ENCODE results near the gene PDGFB.
A peak's percentile ranks its signal among the peaks of the same experiment; 100 is the strongest.

Gene PDGFB

DNA sequence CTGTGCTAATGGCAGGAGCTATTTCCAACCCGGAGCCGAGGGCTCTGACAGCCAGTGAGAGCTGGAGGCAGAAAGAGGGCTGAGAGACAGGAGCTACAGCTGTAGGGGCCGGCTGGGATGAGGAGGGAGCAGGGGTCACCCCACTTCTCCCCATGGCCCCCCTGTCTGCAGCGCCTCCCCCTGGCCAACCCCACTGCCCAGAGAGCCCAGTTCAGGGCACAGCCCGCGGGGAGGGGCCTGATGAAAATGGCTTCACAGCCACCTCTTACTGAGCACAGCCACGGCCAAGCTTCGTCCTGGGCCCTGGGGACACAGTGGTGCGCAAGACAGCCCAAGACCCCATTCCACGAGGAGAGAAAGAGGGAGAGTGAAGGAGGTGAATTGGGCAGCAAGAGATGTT lies 46.7 kb upstream of the PDGFB start:
- WGBS: 93% methylated on average over 10 of the region's 10 CpGs
- Histone ChIP-seq H2BK12ac (ENCODE audit: low read length in 2 of 2) (peak overlapping the region; percentile 69 to 97), H3K36me3 (ENCODE audit: control insufficient read depth in 1 of 2, insufficient read depth in 2 of 2, low read depth in 1 of 2, low read length in 2 of 2) (no peaks in the 10 kb centered on the region), H3K4me3 (ENCODE audit: insufficient read depth in 1 of 2, low read depth in 1 of 2, low read length in 2 of 2) (peak overlapping the region in 1 of 2 experiments; percentile 3), H3K14ac (ENCODE audit: low read length in 2 of 2) (no peak overlapping the region), H3K4me2 (ENCODE audit: low read length, poor library complexity, severe bottlenecking) (no peak overlapping the region), H3K4ac (ENCODE audit: low read depth in 1 of 2, low read length in 2 of 2) (peak overlapping the region; percentile 27 to 55), H2AFZ (ENCODE audit: low read depth, low read length) (no peak overlapping the region), H3K23ac (ENCODE audit: low read length in 2 of 2) (no peak overlapping the region), H3K27ac (ENCODE audit: low read length, poor library complexity, severe bottlenecking) (peak overlapping the region; percentile 94), H4K91ac (ENCODE audit: low read length) (peak overlapping the region; percentile 90), H2AK5ac (ENCODE audit: low read length, severe bottlenecking) (peak overlapping the region; percentile 100), H3K18ac (ENCODE audit: low read depth in 1 of 2, low read length in 2 of 2) (peak overlapping the region; percentile 54 to 59), H3K79me1 (replicated peaks; ENCODE audit: low read length, poor library complexity, severe bottlenecking) (no peaks in the 10 kb centered on the region), H3K27me3 (ENCODE audit: control insufficient read depth in 1 of 2, insufficient read depth in 1 of 2, low read length in 2 of 2) (peaks cover 0 to 27% of the 10 kb centered on the region in 2 experiments), H2BK15ac (ENCODE audit: low read depth, poor library complexity, severe bottlenecking) (peak overlapping the region; percentile 70), H2BK120ac (ENCODE audit: low read depth, low read length) (peak overlapping the region; percentile 76), H3K9me3 (ENCODE audit: control insufficient read depth, low read length) (no peaks in the 10 kb centered on the region), H3K9ac (ENCODE audit: low read length) (no peak overlapping the region), H4K8ac (ENCODE audit: low read length) (peak overlapping the region; percentile 12), H2BK5ac (ENCODE audit: low read depth, low read length, poor library complexity, severe bottlenecking) (peak overlapping the region; percentile 85), H3K4me1 (ENCODE audit: control insufficient read depth, insufficient read depth, low read depth, low read length) (peaks cover 60% of the 10 kb centered on the region)
- DNase-seq: no peak

DNA sequence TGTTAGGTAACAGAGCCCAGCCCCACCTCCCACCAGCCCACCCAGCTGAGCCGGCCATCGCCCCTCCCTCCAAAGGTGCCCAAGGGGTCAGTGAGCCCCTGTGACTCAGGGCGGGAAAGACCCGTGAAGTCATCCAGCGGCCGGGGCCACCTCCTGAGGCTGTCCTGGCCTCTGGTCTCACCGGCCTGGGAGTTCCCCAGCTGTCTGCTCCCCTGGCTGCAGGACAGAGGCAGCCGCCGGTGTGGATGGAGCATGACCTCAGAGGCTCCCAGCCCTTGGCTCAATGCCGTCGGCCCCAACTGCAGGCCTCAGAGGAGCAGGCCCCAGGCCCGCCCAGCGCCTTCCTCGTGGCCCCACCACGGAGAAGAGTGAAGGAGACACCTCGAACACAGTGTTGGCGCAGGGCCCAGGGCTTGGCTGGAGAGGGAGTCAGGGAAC lies 46.0 kb upstream of the PDGFB start:
- H2AK5ac ChIP-seq (ENCODE audit: low read length, severe bottlenecking): peak overlapping the region; percentile 20
- 49% methylated on average over 17 of the region's 17 CpGs for WGBS
- H3K4me1 ChIP-seq (ENCODE audit: control insufficient read depth, insufficient read depth, low read depth, low read length): peaks cover 62% of the 10 kb centered on the region

DNA sequence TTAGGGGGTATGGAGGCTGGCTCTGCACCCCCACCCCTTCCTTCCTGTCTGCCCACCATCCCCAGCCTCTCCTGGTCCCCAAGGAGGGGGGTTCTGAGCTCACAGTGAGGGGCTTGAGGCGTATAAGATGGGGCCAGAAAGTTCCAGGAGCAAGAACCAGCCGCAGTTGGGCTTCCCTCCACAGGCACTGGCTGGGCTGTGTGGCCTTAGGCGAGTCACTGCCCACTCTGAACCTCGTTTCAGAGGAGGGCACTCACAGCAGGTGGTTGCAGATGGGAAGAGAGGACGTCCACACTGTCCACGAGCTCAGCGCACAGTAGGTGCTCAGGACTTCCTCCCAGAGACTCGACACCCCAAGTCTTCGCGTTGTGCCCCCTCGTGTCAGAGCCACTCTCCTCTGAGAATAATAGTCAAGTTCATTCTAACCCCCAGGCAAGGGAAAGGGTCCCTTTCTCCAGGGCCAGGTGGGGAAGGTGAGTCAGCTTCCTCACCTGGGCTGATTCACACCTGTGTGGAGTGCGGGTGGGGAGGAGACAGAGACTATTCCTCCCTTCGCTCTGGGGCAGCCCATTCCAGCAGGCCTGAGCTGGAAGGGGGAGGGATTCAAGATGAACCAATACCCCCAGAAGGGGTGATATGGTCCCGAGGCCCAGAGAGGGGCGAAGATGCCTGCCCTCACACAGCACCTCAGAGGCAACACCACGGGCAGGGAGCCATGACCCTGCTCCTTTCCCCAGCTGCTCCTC lies 45.4 kb upstream of the PDGFB start:
- Histone ChIP-seq H2BK5ac (ENCODE audit: low read depth, low read length, poor library complexity, severe bottlenecking) (peak overlapping the region; percentile 86), H3K4me2 (ENCODE audit: low read length, poor library complexity, severe bottlenecking) (peak overlapping the region; percentile 43), H4K8ac (ENCODE audit: low read length) (peak overlapping the region; percentile 77), H3K9me3 (ENCODE audit: control insufficient read depth, low read length) (peaks cover 2% of the 10 kb centered on the region), H3K4me1 (ENCODE audit: control insufficient read depth, insufficient read depth, low read depth, low read length) (peaks cover 62% of the 10 kb centered on the region), H2BK12ac (ENCODE audit: low read length in 2 of 2) (peak overlapping the region in 1 of 2 experiments; percentile 69), H2AK5ac (ENCODE audit: low read length, severe bottlenecking) (peak overlapping the region; percentile 20), H3K27me3 (ENCODE audit: control insufficient read depth in 1 of 2, insufficient read depth in 1 of 2, low read length in 2 of 2) (peaks cover 0 to 21% of the 10 kb centered on the region in 2 experiments), H4K91ac (ENCODE audit: low read length) (no peak overlapping the region), H3K27ac (ENCODE audit: low read length, poor library complexity, severe bottlenecking) (peak overlapping the region; percentile 94), H3K4me3 (ENCODE audit: insufficient read depth in 1 of 2, low read depth in 1 of 2, low read length in 2 of 2) (no peak overlapping the region), H3K23ac (ENCODE audit: low read length in 2 of 2) (no peak overlapping the region), H3K14ac (ENCODE audit: low read length in 2 of 2) (no peak overlapping the region), H3K4ac (ENCODE audit: low read depth in 1 of 2, low read length in 2 of 2) (peak overlapping the region in 1 of 2 experiments; percentile 54), H3K79me1 (replicated peaks; ENCODE audit: low read length, poor library complexity, severe bottlenecking) (no peaks in the 10 kb centered on the region), H2BK15ac (ENCODE audit: low read depth, poor library complexity, severe bottlenecking) (no peak overlapping the region), H3K9ac (ENCODE audit: low read length) (no peak overlapping the region), H3K36me3 (ENCODE audit: control insufficient read depth in 1 of 2, insufficient read depth in 2 of 2, low read depth in 1 of 2, low read length in 2 of 2) (no peaks in the 10 kb centered on the region), H2AFZ (ENCODE audit: low read depth, low read length) (no peak overlapping the region), H2BK120ac (ENCODE audit: low read depth, low read length) (peak overlapping the region; percentile 76), H3K18ac (ENCODE audit: low read depth in 1 of 2, low read length in 2 of 2) (peak overlapping the region; percentile 31 to 61)
- DNase-seq: no peak
- 88% methylated on average over 14 of the region's 16 CpGs for WGBS

More for the DNA sequence above, 46.0 kb upstream of the PDGFB start:
- Histone ChIP-seq H3K23ac (ENCODE audit: low read length in 2 of 2) (no peak overlapping the region), H2BK5ac (ENCODE audit: low read depth, low read length, poor library complexity, severe bottlenecking) (peak overlapping the region; percentile 86), H3K14ac (ENCODE audit: low read length in 2 of 2) (no peak overlapping the region), H3K79me1 (replicated peaks; ENCODE audit: low read length, poor library complexity, severe bottlenecking) (no peaks in the 10 kb centered on the region), H2BK12ac (ENCODE audit: low read length in 2 of 2) (peak overlapping the region; percentile 69 to 97), H4K8ac (ENCODE audit: low read length) (peak overlapping the region; percentile 77), H3K9ac (ENCODE audit: low read length) (no peak overlapping the region), H3K27ac (ENCODE audit: low read length, poor library complexity, severe bottlenecking) (peak overlapping the region; percentile 94), H3K4me3 (ENCODE audit: insufficient read depth in 1 of 2, low read depth in 1 of 2, low read length in 2 of 2) (no peak overlapping the region), H2BK120ac (ENCODE audit: low read depth, low read length) (peak overlapping the region; percentile 76), H3K9me3 (ENCODE audit: control insufficient read depth, low read length) (no peaks in the 10 kb centered on the region), H4K91ac (ENCODE audit: low read length) (peak overlapping the region; percentile 82), H3K4me2 (ENCODE audit: low read length, poor library complexity, severe bottlenecking) (no peak overlapping the region), H3K4ac (ENCODE audit: low read depth in 1 of 2, low read length in 2 of 2) (peak overlapping the region in 1 of 2 experiments; percentile 54), H3K36me3 (ENCODE audit: control insufficient read depth in 1 of 2, insufficient read depth in 2 of 2, low read depth in 1 of 2, low read length in 2 of 2) (no peaks in the 10 kb centered on the region), H3K27me3 (ENCODE audit: control insufficient read depth in 1 of 2, insufficient read depth in 1 of 2, low read length in 2 of 2) (peaks cover 0 to 21% of the 10 kb centered on the region in 2 experiments), H2BK15ac (ENCODE audit: low read depth, poor library complexity, severe bottlenecking) (peak overlapping the region; percentile 82), H3K18ac (ENCODE audit: low read depth in 1 of 2, low read length in 2 of 2) (peak overlapping the region; percentile 54 to 61), H2AFZ (ENCODE audit: low read depth, low read length) (no peak overlapping the region)
- peak; percentile 89 for DNase-seq

DNA sequence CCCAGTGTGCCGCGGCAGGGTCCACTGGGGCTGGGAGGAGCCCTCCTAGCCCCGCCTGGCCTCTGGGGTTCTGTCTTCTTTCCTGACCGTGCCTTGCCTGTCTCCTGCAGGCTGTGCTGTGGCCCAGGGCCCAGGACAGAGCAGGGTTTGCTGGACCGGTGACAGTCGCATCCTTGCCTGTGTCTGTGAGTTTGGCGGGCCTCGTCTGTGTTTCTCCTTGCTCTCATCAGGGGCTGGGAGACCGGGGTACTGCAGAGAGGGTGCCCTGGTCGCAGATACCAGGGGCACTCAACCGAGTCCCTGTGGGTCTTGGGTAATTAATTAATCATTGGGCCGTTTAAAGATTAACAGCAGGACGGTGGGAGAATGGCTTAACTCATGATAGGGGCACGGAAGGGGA lies 44.8 kb upstream of the PDGFB start:
- H2AFZ ChIP-seq (ENCODE audit: low read depth, low read length): no peak overlapping the region
- H3K27ac ChIP-seq (ENCODE audit: low read length, poor library complexity, severe bottlenecking): peak overlapping the region; percentile 94
- H2BK120ac ChIP-seq (ENCODE audit: low read depth, low read length): no peak overlapping the region
- peak overlapping the region; percentile 43 for H4K91ac ChIP-seq (ENCODE audit: low read length)
- peaks cover 8% of the 10 kb centered on the region for H3K9me3 ChIP-seq (ENCODE audit: control insufficient read depth, low read length)
- H3K4me2 ChIP-seq (ENCODE audit: low read length, poor library complexity, severe bottlenecking): peak overlapping the region; percentile 43
- H2BK12ac ChIP-seq (ENCODE audit: low read length in 2 of 2): peak overlapping the region; percentile 18 to 46
- peaks cover 58% of the 10 kb centered on the region for H3K4me1 ChIP-seq (ENCODE audit: control insufficient read depth, insufficient read depth, low read depth, low read length)
- no peak overlapping the region for H3K4me3 ChIP-seq (ENCODE audit: insufficient read depth in 1 of 2, low read depth in 1 of 2, low read length in 2 of 2)
- peak overlapping the region; percentile 27 for H4K8ac ChIP-seq (ENCODE audit: low read length)
- no peak overlapping the region for H3K9ac ChIP-seq (ENCODE audit: low read length)
- H3K18ac ChIP-seq (ENCODE audit: low read depth in 1 of 2, low read length in 2 of 2): no peak overlapping the region
- H2AK5ac ChIP-seq (ENCODE audit: low read length, severe bottlenecking): peak overlapping the region; percentile 74
- H2BK15ac ChIP-seq (ENCODE audit: low read depth, poor library complexity, severe bottlenecking): no peak overlapping the region
- no peak for DNase-seq
- H3K36me3 ChIP-seq (ENCODE audit: control insufficient read depth in 1 of 2, insufficient read depth in 2 of 2, low read depth in 1 of 2, low read length in 2 of 2): no peaks in the 10 kb centered on the region
- no peak overlapping the region for H3K14ac ChIP-seq (ENCODE audit: low read length in 2 of 2)
- H3K23ac ChIP-seq (ENCODE audit: low read length in 2 of 2): no peak overlapping the region
- H3K4ac ChIP-seq (ENCODE audit: low read depth in 1 of 2, low read length in 2 of 2): peak overlapping the region in 1 of 2 experiments; percentile 30
- 75% methylated on average over 14 of the region's 14 CpGs for WGBS
- peak overlapping the region; percentile 86 for H2BK5ac ChIP-seq (ENCODE audit: low read depth, low read length, poor library complexity, severe bottlenecking)
- peaks cover 0 to 21% of the 10 kb centered on the region in 2 experiments for H3K27me3 ChIP-seq (ENCODE audit: control insufficient read depth in 1 of 2, insufficient read depth in 1 of 2, low read length in 2 of 2)
- H3K79me1 ChIP-seq (replicated peaks; ENCODE audit: low read length, poor library complexity, severe bottlenecking): no peaks in the 10 kb centered on the region

All from mesenchymal stem cell (in vitro differentiated cells and primary cell).